GM19468 (cell line): ENCODE results near the gene TMEM185A.
"Not testable (repeated sequence)": the region's sequence is repeated elsewhere in the genome, so short reads cannot be mapped to it uniquely, and the experiment has no call there.

Source experiments
- ATAC-seq: cut with Tn5 transposase; IDR thresholded peaks from one replicate; pipeline ENCODE4 v1.9.1; 2021; ENCODE audit warnings: mild to moderate bottlenecking, moderate library complexity, moderate number of reproducible peaks; ENCODE audit not compliant: unreplicated experiment; ENCODE audit errors: extremely low read depth

TMEM185A gene

GRCh38 chrX:149628280-149628679 is 3.3 kb downstream of the TMEM185A start:
- no peak for ATAC-seq

GRCh38 chrX:149626829-149627228 is 4.8 kb downstream of the TMEM185A start:
- not testable (repeated sequence) for ATAC-seq

GRCh38 chrX:149619662-149620061 is 11.9 kb downstream of the TMEM185A start:
- ATAC-seq = not testable (repeated sequence)

- no peak for ATAC-seq
Observed at GRCh38 chrX:149618871-149619270, 12.7 kb downstream of the TMEM185A start.

- no peak for ATAC-seq
Observed at GRCh38 chrX:149611623-149612175, 19.9 kb downstream of the TMEM185A start.

- no peak for ATAC-seq
Observed at GRCh38 chrX:149610511-149610910, 21.1 kb downstream of the TMEM185A start.

- no peak for ATAC-seq
Observed at GRCh38 chrX:149607699-149608098, 23.9 kb downstream of the TMEM185A start.

- not testable (repeated sequence) for ATAC-seq
Observed at GRCh38 chrX:149605248-149605885, 26.2 kb downstream of the TMEM185A start.

GRCh38 chrX:149598603-149599002 is 33.0 kb downstream of the TMEM185A start:
- not testable (repeated sequence) for ATAC-seq

- ATAC-seq = not testable (repeated sequence)
Observed at GRCh38 chrX:149595943-149596342, 35.6 kb downstream of the TMEM185A start.

- not testable (repeated sequence) for ATAC-seq
Observed at GRCh38 chrX:149595214-149595613, 36.4 kb downstream of the TMEM185A start, which contains the start of gene HSFX2. HSFX2 (minus strand) TSS chrX:149595314; CDS start chrX:149594700, 614 bp downstream.

- ATAC-seq = not testable (repeated sequence)
Observed at GRCh38 chrX:149590993-149591392, 40.6 kb downstream of the TMEM185A start.

GRCh38 chrX:149587359-149587758 is 44.2 kb downstream of the TMEM185A start, which contains the start of gene MAGEA9B:
MAGEA9B (minus strand) TSS chrX:149587459; CDS start chrX:149583179, 4,280 bp downstream.
- ATAC-seq = not testable (repeated sequence)

GRCh38 chrX:149585631-149586030 is 46.0 kb downstream of the TMEM185A start:
- not testable (repeated sequence) for ATAC-seq

GRCh38 chrX:149573456-149573855 is 58.1 kb downstream of the TMEM185A start:
- peak; percentile 98 for ATAC-seq

- no peak for ATAC-seq
Observed at GRCh38 chrX:149572743-149573142, 58.8 kb downstream of the TMEM185A start.

GRCh38 chrX:149571770-149572169 is 59.8 kb downstream of the TMEM185A start:
- ATAC-seq = no peak

- ATAC-seq = no peak
Observed at GRCh38 chrX:149570668-149571067, 60.9 kb downstream of the TMEM185A start.

- no peak for ATAC-seq
Observed at GRCh38 chrX:149569770-149570169, 61.8 kb downstream of the TMEM185A start.

- no peak for ATAC-seq
Observed at GRCh38 chrX:149568701-149569296, 62.8 kb downstream of the TMEM185A start.
